ENCODE results near the gene GPR87. TPM values are rescaled to one million over a fixed set of nuclear protein-coding genes. Genes with fewer than 3 reads are reported as not detected.

The GPR87 gene, protein sequence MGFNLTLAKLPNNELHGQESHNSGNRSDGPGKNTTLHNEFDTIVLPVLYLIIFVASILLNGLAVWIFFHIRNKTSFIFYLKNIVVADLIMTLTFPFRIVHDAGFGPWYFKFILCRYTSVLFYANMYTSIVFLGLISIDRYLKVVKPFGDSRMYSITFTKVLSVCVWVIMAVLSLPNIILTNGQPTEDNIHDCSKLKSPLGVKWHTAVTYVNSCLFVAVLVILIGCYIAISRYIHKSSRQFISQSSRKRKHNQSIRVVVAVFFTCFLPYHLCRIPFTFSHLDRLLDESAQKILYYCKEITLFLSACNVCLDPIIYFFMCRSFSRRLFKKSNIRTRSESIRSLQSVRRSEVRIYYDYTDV
- polyA plus RNA-seq (2012; ENCODE audit: insufficient read depth, insufficient read length, low read depth) = not detected

DNA sequence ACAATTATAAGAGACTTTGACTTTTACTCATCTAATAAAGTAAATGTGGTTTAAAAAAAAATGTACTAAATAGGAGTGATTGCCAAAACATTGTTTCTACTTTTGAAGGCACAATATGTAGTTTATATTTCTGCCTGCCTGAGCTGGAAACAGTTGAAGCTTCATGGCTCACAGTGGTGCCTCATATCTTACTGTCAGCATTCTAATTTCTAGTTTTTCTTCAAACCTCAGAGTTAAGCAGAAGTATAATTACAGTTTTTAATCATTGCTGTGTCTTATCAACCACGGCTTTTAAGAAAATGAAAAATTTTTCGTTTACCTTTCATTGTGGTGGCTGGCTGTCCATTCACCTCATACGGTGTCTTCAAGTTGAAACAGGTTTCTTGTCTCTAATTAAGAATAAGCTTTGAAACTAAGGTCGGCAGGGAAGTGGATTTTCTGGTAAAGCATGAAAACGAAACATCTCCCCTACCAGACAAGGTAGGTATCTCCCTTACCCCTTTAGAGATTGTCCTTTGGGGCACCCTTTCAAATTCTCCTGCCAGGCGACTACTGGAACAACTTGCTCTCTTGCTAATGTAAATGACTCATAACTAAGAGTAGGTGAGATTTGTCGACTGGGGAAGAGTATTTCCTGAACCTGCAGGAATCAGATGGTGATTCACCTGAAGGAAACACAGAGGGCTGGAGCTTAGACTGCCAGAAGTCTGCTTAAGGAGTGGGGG is at the start of gene GPR87:
TSS of gene GPR87 (minus strand) at position 554 of the 725 bp plus-strand sequence. CDS start 16,720 bp downstream, outside the sequence.
- Histone ChIP-seq H3K27me3 (no peaks in the 10 kb centered on the region), H3K9me3 (no peaks in the 10 kb centered on the region), H3K36me3 (no peaks in the 10 kb centered on the region), H3K4me1 (no peaks in the 10 kb centered on the region; the same call in 1 of the 2 replicates), H3K4me3 (ENCODE audit: low read depth, low read length) (no peak within 1 kb of the TSS)
- TF ChIP-seq, protein P1, sequence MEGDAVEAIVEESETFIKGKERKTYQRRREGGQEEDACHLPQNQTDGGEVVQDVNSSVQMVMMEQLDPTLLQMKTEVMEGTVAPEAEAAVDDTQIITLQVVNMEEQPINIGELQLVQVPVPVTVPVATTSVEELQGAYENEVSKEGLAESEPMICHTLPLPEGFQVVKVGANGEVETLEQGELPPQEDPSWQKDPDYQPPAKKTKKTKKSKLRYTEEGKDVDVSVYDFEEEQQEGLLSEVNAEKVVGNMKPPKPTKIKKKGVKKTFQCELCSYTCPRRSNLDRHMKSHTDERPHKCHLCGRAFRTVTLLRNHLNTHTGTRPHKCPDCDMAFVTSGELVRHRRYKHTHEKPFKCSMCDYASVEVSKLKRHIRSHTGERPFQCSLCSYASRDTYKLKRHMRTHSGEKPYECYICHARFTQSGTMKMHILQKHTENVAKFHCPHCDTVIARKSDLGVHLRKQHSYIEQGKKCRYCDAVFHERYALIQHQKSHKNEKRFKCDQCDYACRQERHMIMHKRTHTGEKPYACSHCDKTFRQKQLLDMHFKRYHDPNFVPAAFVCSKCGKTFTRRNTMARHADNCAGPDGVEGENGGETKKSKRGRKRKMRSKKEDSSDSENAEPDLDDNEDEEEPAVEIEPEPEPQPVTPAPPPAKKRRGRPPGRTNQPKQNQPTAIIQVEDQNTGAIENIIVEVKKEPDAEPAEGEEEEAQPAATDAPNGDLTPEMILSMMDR (IDR thresholded peaks at IDR 0.05; ENCODE audit: low read depth, low read length) = no peak
- no peak for DNase-seq

DNA sequence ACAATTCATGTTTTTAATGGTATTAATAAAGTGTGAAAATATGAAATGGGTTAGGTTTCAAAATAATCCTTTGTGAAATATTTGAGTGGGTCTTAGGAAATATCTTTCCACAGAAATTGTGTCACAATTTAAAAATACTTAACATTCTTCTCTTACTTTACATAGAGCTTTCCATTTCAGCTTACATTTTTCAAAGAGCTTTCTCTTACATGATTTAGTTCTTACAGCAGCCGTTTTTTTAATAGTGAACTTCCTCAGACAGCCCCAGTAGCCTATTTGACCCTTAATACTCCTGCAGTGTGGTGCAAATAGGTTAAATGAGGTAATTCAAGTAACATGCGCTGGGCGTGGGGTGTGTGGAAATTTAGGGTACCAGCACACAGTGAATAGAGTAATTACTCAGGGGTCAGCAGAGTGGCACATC is 46.1 kb upstream of the GPR87 start:
- Histone ChIP-seq H3K36me3 (no peaks in the 10 kb centered on the region), H3K4me1 (no peaks in the 10 kb centered on the region), H3K4me3 (ENCODE audit: low read depth, low read length) (no peak overlapping the region), H3K27me3 (no peaks in the 10 kb centered on the region), H3K9me3 (no peaks in the 10 kb centered on the region)
- no peak for DNase-seq
- TF ChIP-seq, protein P1 (IDR thresholded peaks at IDR 0.05; ENCODE audit: low read depth, low read length) = no peak

DNA sequence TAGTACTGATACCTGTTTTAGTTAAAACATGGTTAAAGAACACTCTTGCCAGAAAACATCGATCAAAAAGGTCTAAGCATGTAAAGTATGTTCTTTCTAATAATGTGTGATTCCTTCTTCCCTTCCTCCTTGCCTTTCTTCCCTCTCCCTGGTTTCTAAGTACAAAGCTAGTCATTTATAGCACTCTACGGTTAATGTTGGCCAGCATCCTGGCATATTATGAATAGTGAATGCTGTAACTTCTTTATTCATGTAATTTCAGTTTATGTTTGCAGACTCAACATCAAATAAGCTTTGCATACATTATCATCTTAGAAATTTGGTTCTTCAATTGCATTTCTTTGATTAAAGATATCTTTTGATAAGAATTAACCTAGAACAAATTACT is 40.8 kb upstream of the GPR87 start:
- DNase-seq = no peak
- TF ChIP-seq, protein P1 (IDR thresholded peaks at IDR 0.05; ENCODE audit: low read depth, low read length) = no peak

DNA sequence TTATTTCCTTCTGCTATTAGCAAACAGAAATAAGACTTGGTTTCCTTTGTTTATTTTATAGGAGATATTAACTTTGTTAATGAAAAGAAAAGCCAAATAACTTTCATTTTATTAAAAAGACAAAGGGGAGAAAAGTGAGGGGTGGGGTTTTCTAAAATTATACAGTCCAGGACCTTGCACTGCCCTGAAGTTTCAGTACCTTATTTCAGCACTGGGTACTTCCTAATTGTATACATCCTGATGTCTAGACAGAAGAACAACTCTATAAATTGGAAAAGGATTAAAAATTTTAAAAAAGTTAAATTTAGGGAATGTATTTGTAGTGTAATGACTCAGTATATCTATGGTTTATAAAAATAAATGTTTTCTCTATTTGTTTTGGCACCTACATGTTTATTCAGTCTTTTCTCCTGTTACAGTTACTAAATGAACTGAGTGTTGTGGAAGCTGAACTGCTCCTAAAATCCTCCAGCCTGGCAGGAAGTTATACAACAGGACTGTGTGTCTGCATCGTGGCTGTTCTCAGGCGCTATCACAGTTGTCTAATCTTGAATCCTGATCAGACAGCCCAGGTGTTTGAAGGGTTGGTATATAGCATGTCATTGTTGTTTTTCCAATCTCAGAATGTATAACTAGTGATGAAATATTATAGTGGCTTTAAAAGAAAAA is 40.3 kb upstream of the GPR87 start:
- H3K27me3 ChIP-seq = no peaks in the 10 kb centered on the region
- no peak for DNase-seq
- no peak overlapping the region for H3K4me3 ChIP-seq (ENCODE audit: low read depth, low read length)
- H3K9me3 ChIP-seq = no peaks in the 10 kb centered on the region
- no peaks in the 10 kb centered on the region for H3K4me1 ChIP-seq
- H3K36me3 ChIP-seq = peaks cover 4% of the 10 kb centered on the region
- TF ChIP-seq, protein P1 (IDR thresholded peaks at IDR 0.05; ENCODE audit: low read depth, low read length) = no peak

More for the DNA sequence above, 40.8 kb upstream of the GPR87 start:
- Histone ChIP-seq H3K4me3 (ENCODE audit: low read depth, low read length) (no peak overlapping the region), H3K36me3 (peaks cover 4% of the 10 kb centered on the region), H3K27me3 (no peaks in the 10 kb centered on the region), H3K9me3 (no peaks in the 10 kb centered on the region), H3K4me1 (no peaks in the 10 kb centered on the region)

DNA sequence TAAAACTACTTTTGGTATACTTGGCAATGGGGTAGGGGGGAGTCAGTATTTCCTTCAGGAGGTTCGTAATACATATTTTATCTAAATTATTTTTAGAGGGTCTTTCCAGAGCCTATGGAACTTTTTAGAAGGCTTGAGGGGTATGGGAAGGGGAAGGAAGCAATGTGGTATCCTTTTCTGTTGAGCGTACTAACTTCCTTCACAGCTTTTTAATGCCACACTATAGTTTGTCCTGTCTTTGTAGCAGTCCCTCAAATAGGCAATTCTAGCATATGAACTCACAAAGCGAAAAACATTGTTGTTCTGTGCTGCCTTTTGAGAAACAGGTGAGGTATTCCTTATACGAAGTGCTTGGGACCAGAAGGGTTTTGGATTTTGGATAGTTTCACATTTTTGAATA is 35.0 kb upstream of the GPR87 start:
- Histone ChIP-seq H3K27me3 (no peaks in the 10 kb centered on the region), H3K36me3 (peaks cover 6% of the 10 kb centered on the region), H3K4me1 (no peaks in the 10 kb centered on the region), H3K9me3 (no peaks in the 10 kb centered on the region), H3K4me3 (ENCODE audit: low read depth, low read length) (no peak overlapping the region)
- DNase-seq = no peak
- TF ChIP-seq, protein P1 (IDR thresholded peaks at IDR 0.05; ENCODE audit: low read depth, low read length) = no peak
